ENCODE data around the gene SH2D2A.

- TF ChIP-seq REST (IDR thresholded peaks at IDR 0.05; ENCODE audit: borderline replicate concordance) = no peak
- TF ChIP-seq EZH2 (IDR thresholded peaks at IDR 0.05; ENCODE audit: borderline replicate concordance, insufficient read depth, low read length, poor library complexity, severe bottlenecking) = no peak
- TF ChIP-seq CTCF (IDR thresholded peaks at IDR 0.05; ENCODE audit: poor library complexity, severe bottlenecking) = no peak
Observed at GRCh38 chr1:156815307-156815826, 1.3 kb downstream of the SH2D2A start.
